H1 (cell line): Measurements from ENCODE around the gene ITPKC. TPM values are rescaled to one million over a fixed set of nuclear protein-coding genes. Genes with fewer than 3 reads are reported as not detected.

ENCODE experiments used
- CHD2 ChIP-seq: IDR thresholded peaks from 2 replicates; pipeline ENCODE4 v1.6.1; 2012; ENCODE audit warnings: low read length, improper control_type of control experiment
- CREB1 ChIP-seq: IDR thresholded peaks from 2 replicates; pipeline ENCODE4 v1.6.1; 2012; ENCODE audit warnings: inconsistent platforms
- FOSL1 ChIP-seq: IDR thresholded peaks from 2 replicates; pipeline ENCODE4 v1.6.1; 2011; ENCODE audit warnings: mild to moderate bottlenecking, low read depth, low read length, moderate library complexity; ENCODE audit not compliant: insufficient read depth
- JUND ChIP-seq: IDR thresholded peaks from 2 replicates; pipeline ENCODE4 v1.6.1; 2011; ENCODE audit warnings: mild to moderate bottlenecking, improper control_type of control experiment, low read length
- NANOG ChIP-seq: IDR thresholded peaks from 2 replicates; pipeline ENCODE4 v1.6.1; 2011; ENCODE audit warnings: low read length, low read depth, mild to moderate bottlenecking, inconsistent platforms; ENCODE audit not compliant: insufficient read depth, poor library complexity, severe bottlenecking
- USF2 ChIP-seq: IDR thresholded peaks from 2 replicates; pipeline ENCODE4 v1.6.1; 2011; ENCODE audit warnings: low read length, improper control_type of control experiment
- polyA plus RNA-seq, 7 experiments: library from polyadenylated mRNA; depleted of rRNA in 3 of 7; stranded (reverse) in 5 of 7; unstranded in 2 of 7; fragments of >200 nt in 5 of 7; fragments of 200-250 nt in 2 of 7; gene quantifications; 1 replicate in 5 of 7; 2 replicates in 1 of 7; 4 replicates in 1 of 7; pipeline versions ENCODE4 v1.2.1 to v1.2.3, GENCODE V29; 2011 to 2013; ENCODE audit warnings: missing spikeins in 2 of 7, mixed read lengths in 2 of 7
- total RNA-seq: library from RNA; stranded (reverse); fragmentation: NEBNext Ultra II Directional; extraction: Animal tissue kit (Norgen Biotek cat#: 25700); gene quantifications from 2 replicates; pipeline ENCODE4 v1.2.1, GENCODE V29; 2021

Gene ITPKC
- total and polyA plus RNA-seq, 2 of the 8 experiments (the other 6 are each of a cell fraction or from before 2014, with no cell fraction given): 5.2 to 8.9 TPM

DNA sequence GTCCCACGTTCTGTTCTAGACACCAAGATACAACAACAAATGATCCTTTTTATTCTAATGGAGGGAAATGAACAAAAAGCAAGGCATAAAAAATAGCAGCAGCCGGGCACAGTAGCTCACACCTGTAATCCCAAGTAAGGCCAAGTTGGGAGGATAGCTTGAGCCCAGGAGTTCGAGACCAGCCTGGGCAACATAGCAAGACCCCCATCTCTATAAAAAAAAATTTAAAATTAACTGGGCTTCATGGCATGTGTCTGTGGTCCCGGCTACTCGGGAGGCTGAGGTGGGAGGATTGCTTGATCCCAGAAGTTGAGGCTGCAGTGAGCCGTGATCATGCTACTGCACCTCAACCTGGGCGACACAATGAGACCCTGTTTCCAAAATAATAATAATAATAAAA is 59.5 kb downstream of the ITPKC start (continued):
- TF ChIP-seq JUND: no peak
- no peak for TF ChIP-seq NANOG
- TF ChIP-seq USF2: no peak
- TF ChIP-seq CHD2: no peak
- TF ChIP-seq FOSL1: no peak
- TF ChIP-seq CREB1: no peak
